HepG2 (cell line): Measurements from ENCODE around the gene CTIF. TPM values are rescaled to one million over a fixed set of nuclear protein-coding genes. Genes with fewer than 3 reads are reported as not detected.

Experiments used
- ATAC-seq: fragments of 200-7000 bp; cut with Tn5 transposase; 3 replicates; pipeline ENCODE4 v1.9.1; 2020; ENCODE audit warnings: mild to moderate bottlenecking, moderate library complexity
- BruUV-seq: library from RNA; stranded (reverse); fragments of 400-500 nt; replicated peaks from 2 replicates; lab custom pipeline; 2021; lab: Mats Ljungman, UMichigan
- CTCF ChIA-PET: fragments of 300-600 bp; formaldehyde crosslinking; extraction: SDS; loops from one replicate; lab custom pipeline; 2021; ENCODE audit warnings: low total read pairs, inconsistent platforms, low intra/inter-chr PET ratio; lab: Yijun Ruan, JAX
- POLR2A ChIA-PET: fragments of 350-600 bp; sonication (Branson Sonifier 250); formaldehyde crosslinking; loops from one replicate; lab custom pipeline; 2020; ENCODE audit warnings: antibody characterized with exemption, inconsistent platforms; lab: Yijun Ruan, JAX
- DNase-seq: peaks from one replicate; pipeline ENCODE4 v3.0.0-alpha.2; 2015; ENCODE audit warnings: low spot score
- FAIRE-seq: peaks from 3 replicates; lab custom pipeline; 2011; peaks lifted over from hg19 to GRCh38; lab: Jason Lieb, UNC
- H2AFZ ChIP-seq: one replicate; pipeline ENCODE4 v1.6.1; 2011; ENCODE audit warnings: low read length, inconsistent platforms
- H3K27ac ChIP-seq: fragments of 300-600 bp; 3 replicates; pipeline ENCODE4 v1.8.0; 2011; ENCODE audit warnings: mixed run types, mild to moderate bottlenecking, mixed read lengths, low read length, inconsistent platforms; ENCODE audit not compliant: insufficient read depth; ENCODE audit errors: extremely low read length
- H3K27me3 ChIP-seq, 2 experiments: fragments of 200-600 bp in 1 of 2; 2 replicates in 1 of 2; 3 replicates in 1 of 2; pipeline versions ENCODE4 v1.6.0 to v1.8.0; 2011; ENCODE audit warnings: low read length in 2 of 2, mild to moderate bottlenecking in 2 of 2, moderate library complexity in 2 of 2, inconsistent platforms in 1 of 2; ENCODE audit not compliant: insufficient read depth in 2 of 2, control insufficient read depth in 1 of 2
- H3K36me3 ChIP-seq, 2 experiments: fragments of 200-600 bp in 1 of 2; replicated peaks in 1 of 2; 2 replicates in 1 of 2; 3 replicates in 1 of 2; pipeline versions ENCODE4 v1.5.1 to v1.8.0; 2011; ENCODE audit warnings: low read length in 2 of 2, inconsistent platforms in 1 of 2; ENCODE audit not compliant: insufficient read depth in 2 of 2, control insufficient read depth in 1 of 2
- H3K4me1 ChIP-seq: 2 replicates; pipeline ENCODE4 v1.5.1; 2012; ENCODE audit warnings: low read length, inconsistent platforms; ENCODE audit not compliant: insufficient read depth
- H3K4me2 ChIP-seq: 2 replicates; pipeline ENCODE4 v1.6.0; 2011; ENCODE audit warnings: low read depth, low read length, inconsistent platforms
- H3K4me3 ChIP-seq, 3 experiments: fragments of 200-600 bp in 1 of 3; sonication (generic), shearing (Covaris generic) in 1 of 3; replicated peaks in 1 of 3; 2 replicates each; pipeline ENCODE4 v1.5.1; 2011 to 2016; ENCODE audit warnings: low read length in 3 of 3, inconsistent platforms in 2 of 3, low read depth in 2 of 3, mild to moderate bottlenecking in 2 of 3, control low read depth in 1 of 3, mixed read lengths in 1 of 3; ENCODE audit not compliant: insufficient read depth in 1 of 3
- H3K79me2 ChIP-seq: one replicate; pipeline ENCODE4 v1.6.1; 2011; ENCODE audit warnings: low read length, inconsistent platforms; ENCODE audit not compliant: insufficient read depth
- H3K9ac ChIP-seq: 2 replicates; pipeline ENCODE4 v1.6.0; 2011; ENCODE audit warnings: mild to moderate bottlenecking, low read depth, low read length, inconsistent platforms; ENCODE audit not compliant: insufficient read depth
- H3K9me3 ChIP-seq: 2 replicates; pipeline ENCODE4 v1.5.1; 2012; ENCODE audit warnings: mild to moderate bottlenecking, low read length
- H4K20me1 ChIP-seq: 2 replicates; pipeline ENCODE4 v1.6.0; 2011; ENCODE audit warnings: inconsistent platforms, mild to moderate bottlenecking, low read length, moderate library complexity; ENCODE audit not compliant: insufficient read depth
- CEBPB ChIP-seq: IDR thresholded peaks from 2 replicates; pipeline ENCODE4 v1.6.1; 2011; ENCODE audit warnings: low read depth, low read length, improper control_type of control experiment, borderline replicate concordance
- EP300 ChIP-seq, 3 experiments: sonication (generic) in 1 of 3; formaldehyde crosslinking in 1 of 3; IDR thresholded peaks; 2 replicates each; pipeline versions ENCODE4 v1.5.1 to v1.6.1; 2011 to 2020; ENCODE audit warnings: low read depth in 2 of 3, low read length in 2 of 3, borderline replicate concordance in 1 of 3, improper control_type of control experiment in 1 of 3, mild to moderate bottlenecking in 1 of 3, missing genetic modification reagents in 1 of 3, moderate library complexity in 1 of 3
- GTF2F1 ChIP-seq: fragments of 150-350 bp; IDR thresholded peaks from 2 replicates; pipeline ENCODE4 v1.6.1; 2014; ENCODE audit warnings: low read length
- SMAD1 ChIP-seq: sonication (generic); formaldehyde crosslinking; IDR thresholded peaks from 2 replicates; pipeline ENCODE4 v1.4.0; 2020; ENCODE audit warnings: missing genetic modification reagents, low read depth, mild to moderate bottlenecking, borderline replicate concordance
- ZFP36L1 ChIP-seq: sonication (generic); formaldehyde crosslinking; IDR thresholded peaks from 2 replicates; pipeline ENCODE4 v1.8.0; 2022; ENCODE audit warnings: mild to moderate bottlenecking, missing genetic modification reagents, moderate library complexity
- ZKSCAN5 ChIP-seq: sonication (generic); formaldehyde crosslinking; IDR thresholded peaks from 2 replicates; pipeline ENCODE4 v1.5.1; 2020; ENCODE audit warnings: mild to moderate bottlenecking, missing genetic modification reagents
- ZNF260 ChIP-seq: sonication (generic); formaldehyde crosslinking; IDR thresholded peaks from 2 replicates; pipeline ENCODE4 v1.4.0; 2020; ENCODE audit warnings: missing genetic modification reagents, low read depth, mild to moderate bottlenecking, borderline replicate concordance
- ZNF326 ChIP-seq: sonication (generic); formaldehyde crosslinking; IDR thresholded peaks from 2 replicates; pipeline ENCODE4 v1.4.0; 2020; ENCODE audit warnings: missing genetic modification reagents, borderline replicate concordance
- ZNF549 ChIP-seq: sonication (generic); formaldehyde crosslinking; IDR thresholded peaks from 2 replicates; pipeline ENCODE4 v1.5.0; 2020; ENCODE audit warnings: missing genetic modification reagents
- ZNF7 ChIP-seq: IDR thresholded peaks from 2 replicates; pipeline ENCODE4 v1.6.1; 2016; ENCODE audit warnings: missing biosample characterization, missing genetic modification reagents
- ZNF709 ChIP-seq: sonication (generic); formaldehyde crosslinking; IDR thresholded peaks from 2 replicates; pipeline ENCODE4 v1.5.0; 2020; ENCODE audit warnings: mild to moderate bottlenecking, missing genetic modification reagents
- ZZZ3 ChIP-seq: sonication (generic); formaldehyde crosslinking; IDR thresholded peaks from 2 replicates; pipeline ENCODE4 v1.4.0; 2020; ENCODE audit warnings: missing genetic modification reagents, mild to moderate bottlenecking, borderline replicate concordance
- WGBS: methylation state at CpG from one replicate; pipeline ENCODE4 v1.1.6; 2017; ENCODE audit warnings: low lambda C conversion rate; 5-methylcytosine and 5-hydroxymethylcytosine counted together
- in situ Hi-C: cut with HindIII; loops from 2 replicates; pipeline ENCODE4 v1.10.0; 2017; ENCODE audit warnings: low pct_unique_long_range_greater_than_20kb; ENCODE audit not compliant: extremely low pct_ligation_motif_present
- intact Hi-C: fragments of 100-400 bp; cut with micrococcal nuclease; formaldehyde crosslinking; loops from one replicate; pipeline ENCODE4 v1.10.0; 2022; ENCODE audit not compliant: unreplicated experiment
- polyA plus RNA-seq, 8 experiments: library from polyadenylated mRNA; depleted of rRNA in 3 of 8; stranded (reverse) in 7 of 8; unstranded in 1 of 8; fragments of >200 nt; fragmentation: Illumina TruSeq in 4 of 8; extraction: Trizol in 4 of 8; gene quantifications; 2 replicates each; pipeline versions ENCODE4 v1.2.1 to v1.2.3, GENCODE V29; 2011 to 2016; ENCODE audit warnings: low read depth in 4 of 8, missing spikeins in 1 of 8, mixed read lengths in 1 of 8; ENCODE audit not compliant: insufficient read depth in 1 of 8
- total RNA-seq, 5 experiments: library from RNA; depleted of rRNA; stranded (reverse); fragments of >200 nt; fragmentation: Illumina TruSeq; extraction: Trizol; gene quantifications; 2 replicates each; pipeline ENCODE4 v1.2.3, GENCODE V29; 2016; ENCODE audit warnings: low read depth in 1 of 5
- TF ChIP-seq, protein P1 (sequence below): IDR thresholded peaks from 2 replicates; pipeline ENCODE4 v1.6.1; 2018; ENCODE audit warnings: missing genetic modification reagents
- TF ChIP-seq, protein P2 (sequence below): sonication (generic); formaldehyde crosslinking; IDR thresholded peaks from 2 replicates; pipeline ENCODE4 v1.4.0; 2020; ENCODE audit warnings: missing genetic modification reagents
- TF ChIP-seq, protein P3 (sequence below): sonication (generic); formaldehyde crosslinking; conservative IDR thresholded peaks from 2 replicates; pipeline ENCODE4 v1.4.0; 2020; ENCODE audit warnings: missing genetic modification reagents

Gene CTIF
- total and polyA plus RNA-seq, 2 of the 13 experiments (the other 11 are each of a cell fraction or from before 2014, with no cell fraction given), result 18.2 to 28.0 TPM

- Histone ChIP-seq H4K20me1 (no peaks in the 10 kb centered on the region), H3K4me1 (peaks cover 7% of the 10 kb centered on the region), H3K9ac (no peak overlapping the region), H3K36me3 (peaks cover 0 to 46% of the 10 kb centered on the region in 2 experiments; a peak in 3 of 5 replicates), H3K4me3 (no peak overlapping the region), H3K79me2 (no peaks in the 10 kb centered on the region), H3K4me2 (no peak overlapping the region), H2AFZ (no peak overlapping the region), H3K27me3 (no peaks in the 10 kb centered on the region), H3K9me3 (no peaks in the 10 kb centered on the region), H3K27ac (no peak overlapping the region)
- no peak for TF ChIP-seq ZFP36L1 (CRISPR knock-in tag)
- TF ChIP-seq EP300 (IDR thresholded peaks at IDR 0.05; ENCODE audit: low read depth in 2 of 2, low read length in 2 of 2), result no peak
- no peak for TF ChIP-seq EP300 (CRISPR knock-in tag; IDR thresholded peaks at IDR 0.05; ENCODE audit: borderline replicate concordance)
- TF ChIP-seq ZNF709 (CRISPR knock-in tag), result no peak
- TF ChIP-seq SMAD1 (CRISPR knock-in tag), result no peak
- TF ChIP-seq, protein P1, sequence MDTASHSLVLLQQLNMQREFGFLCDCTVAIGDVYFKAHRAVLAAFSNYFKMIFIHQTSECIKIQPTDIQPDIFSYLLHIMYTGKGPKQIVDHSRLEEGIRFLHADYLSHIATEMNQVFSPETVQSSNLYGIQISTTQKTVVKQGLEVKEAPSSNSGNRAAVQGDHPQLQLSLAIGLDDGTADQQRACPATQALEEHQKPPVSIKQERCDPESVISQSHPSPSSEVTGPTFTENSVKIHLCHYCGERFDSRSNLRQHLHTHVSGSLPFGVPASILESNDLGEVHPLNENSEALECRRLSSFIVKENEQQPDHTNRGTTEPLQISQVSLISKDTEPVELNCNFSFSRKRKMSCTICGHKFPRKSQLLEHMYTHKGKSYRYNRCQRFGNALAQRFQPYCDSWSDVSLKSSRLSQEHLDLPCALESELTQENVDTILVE (CRISPR knock-in tag), result no peak
- TF ChIP-seq GTF2F1, result no peak
- no peak for TF ChIP-seq ZNF7 (CRISPR knock-in tag)
- TF ChIP-seq ZNF326 (CRISPR knock-in tag), result no peak
- TF ChIP-seq, protein P2, sequence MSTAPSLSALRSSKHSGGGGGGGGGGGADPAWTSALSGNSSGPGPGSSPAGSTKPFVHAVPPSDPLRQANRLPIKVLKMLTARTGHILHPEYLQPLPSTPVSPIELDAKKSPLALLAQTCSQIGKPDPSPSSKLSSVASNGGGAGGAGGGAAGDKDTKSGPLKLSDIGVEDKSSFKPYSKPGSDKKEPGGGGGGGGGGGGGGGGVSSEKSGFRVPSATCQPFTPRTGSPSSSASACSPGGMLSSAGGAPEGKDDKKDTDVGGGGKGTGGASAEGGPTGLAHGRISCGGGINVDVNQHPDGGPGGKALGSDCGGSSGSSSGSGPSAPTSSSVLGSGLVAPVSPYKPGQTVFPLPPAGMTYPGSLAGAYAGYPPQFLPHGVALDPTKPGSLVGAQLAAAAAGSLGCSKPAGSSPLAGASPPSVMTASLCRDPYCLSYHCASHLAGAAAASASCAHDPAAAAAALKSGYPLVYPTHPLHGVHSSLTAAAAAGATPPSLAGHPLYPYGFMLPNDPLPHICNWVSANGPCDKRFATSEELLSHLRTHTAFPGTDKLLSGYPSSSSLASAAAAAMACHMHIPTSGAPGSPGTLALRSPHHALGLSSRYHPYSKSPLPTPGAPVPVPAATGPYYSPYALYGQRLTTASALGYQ, result no peak
- TF ChIP-seq ZNF260 (CRISPR knock-in tag), result no peak
- no peak for TF ChIP-seq CEBPB
- TF ChIP-seq ZKSCAN5, result no peak
- no peak for TF ChIP-seq ZZZ3
- TF ChIP-seq, protein P3, sequence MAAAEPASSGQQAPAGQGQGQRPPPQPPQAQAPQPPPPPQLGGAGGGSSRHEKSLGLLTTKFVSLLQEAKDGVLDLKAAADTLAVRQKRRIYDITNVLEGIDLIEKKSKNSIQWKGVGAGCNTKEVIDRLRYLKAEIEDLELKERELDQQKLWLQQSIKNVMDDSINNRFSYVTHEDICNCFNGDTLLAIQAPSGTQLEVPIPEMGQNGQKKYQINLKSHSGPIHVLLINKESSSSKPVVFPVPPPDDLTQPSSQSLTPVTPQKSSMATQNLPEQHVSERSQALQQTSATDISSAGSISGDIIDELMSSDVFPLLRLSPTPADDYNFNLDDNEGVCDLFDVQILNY (CRISPR knock-in tag), result no peak
- TF ChIP-seq ZNF549 (CRISPR knock-in tag), result no peak
- WGBS, result 98% methylated on average over 7 of the region's 11 CpGs
- no TSS peak for BruUV-seq
- FAIRE-seq, result no peak
- intact Hi-C loops, result loop anchor here (10.0 kb wide), 1 partner anchor 113 kb away; no protein-coding TSS in a partner anchor
- CTCF ChIA-PET, result no interaction called here
- DNase-seq, result no peak
- POLR2A ChIA-PET, result no interaction called here
- in situ Hi-C loops, result no loop called here
- no peak for ATAC-seq
These were observed 248.6 kb downstream of the CTIF start for GRCh38 chr18:48787203-48788151.
